AG09319 (cell line): ENCODE results near the gene ANKK1.
A peak's percentile ranks its signal among the peaks of the same experiment; 100 is the strongest.

ENCODE experiments used
- DNase-seq: peaks from one replicate; pipeline ENCODE4 v3.0.0-alpha.2; 2010; ENCODE audit warnings: low read depth; ENCODE audit errors: extremely low read depth
- TF ChIP-seq, protein P1 (sequence below): IDR thresholded peaks from 2 replicates; pipeline ENCODE4 v1.5.1; 2011; ENCODE audit warnings: low read depth, mild to moderate bottlenecking, inconsistent platforms, low read length, moderate library complexity

ANKK1 gene, protein sequence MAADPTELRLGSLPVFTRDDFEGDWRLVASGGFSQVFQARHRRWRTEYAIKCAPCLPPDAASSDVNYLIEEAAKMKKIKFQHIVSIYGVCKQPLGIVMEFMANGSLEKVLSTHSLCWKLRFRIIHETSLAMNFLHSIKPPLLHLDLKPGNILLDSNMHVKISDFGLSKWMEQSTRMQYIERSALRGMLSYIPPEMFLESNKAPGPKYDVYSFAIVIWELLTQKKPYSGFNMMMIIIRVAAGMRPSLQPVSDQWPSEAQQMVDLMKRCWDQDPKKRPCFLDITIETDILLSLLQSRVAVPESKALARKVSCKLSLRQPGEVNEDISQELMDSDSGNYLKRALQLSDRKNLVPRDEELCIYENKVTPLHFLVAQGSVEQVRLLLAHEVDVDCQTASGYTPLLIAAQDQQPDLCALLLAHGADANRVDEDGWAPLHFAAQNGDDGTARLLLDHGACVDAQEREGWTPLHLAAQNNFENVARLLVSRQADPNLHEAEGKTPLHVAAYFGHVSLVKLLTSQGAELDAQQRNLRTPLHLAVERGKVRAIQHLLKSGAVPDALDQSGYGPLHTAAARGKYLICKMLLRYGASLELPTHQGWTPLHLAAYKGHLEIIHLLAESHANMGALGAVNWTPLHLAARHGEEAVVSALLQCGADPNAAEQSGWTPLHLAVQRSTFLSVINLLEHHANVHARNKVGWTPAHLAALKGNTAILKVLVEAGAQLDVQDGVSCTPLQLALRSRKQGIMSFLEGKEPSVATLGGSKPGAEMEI

DNA sequence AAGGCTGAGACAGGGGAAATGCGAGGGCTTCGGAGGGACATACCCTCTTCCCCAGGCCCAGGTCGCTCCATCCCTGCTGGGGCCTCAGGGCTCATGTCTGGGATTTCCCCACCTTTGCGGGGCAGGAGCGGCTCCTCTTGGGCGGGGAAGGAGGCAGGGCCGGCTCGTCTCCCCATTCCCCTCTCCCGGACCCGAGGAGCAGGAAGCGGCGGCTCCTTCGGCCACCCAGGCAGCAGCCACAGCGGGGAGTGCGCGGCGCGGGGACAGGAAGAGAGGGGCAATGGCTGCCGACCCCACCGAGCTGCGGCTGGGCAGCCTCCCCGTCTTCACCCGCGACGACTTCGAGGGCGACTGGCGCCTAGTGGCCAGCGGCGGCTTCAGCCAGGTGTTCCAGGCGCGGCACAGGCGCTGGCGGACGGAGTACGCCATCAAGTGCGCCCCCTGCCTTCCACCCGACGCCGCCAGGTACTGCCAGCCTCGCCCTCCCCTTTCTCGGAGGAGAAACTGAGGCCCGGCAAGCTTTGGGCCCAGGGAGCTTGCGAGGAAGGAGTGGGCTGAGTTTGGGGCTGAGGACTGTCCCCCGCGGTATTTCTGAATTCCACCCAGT lies at the start of gene ANKK1:
Gene ANKK1 (plus strand): TSS at position 175 of the 607 bp plus-strand sequence. CDS start 106 bp downstream, at position 281.
- TF ChIP-seq, protein P1, sequence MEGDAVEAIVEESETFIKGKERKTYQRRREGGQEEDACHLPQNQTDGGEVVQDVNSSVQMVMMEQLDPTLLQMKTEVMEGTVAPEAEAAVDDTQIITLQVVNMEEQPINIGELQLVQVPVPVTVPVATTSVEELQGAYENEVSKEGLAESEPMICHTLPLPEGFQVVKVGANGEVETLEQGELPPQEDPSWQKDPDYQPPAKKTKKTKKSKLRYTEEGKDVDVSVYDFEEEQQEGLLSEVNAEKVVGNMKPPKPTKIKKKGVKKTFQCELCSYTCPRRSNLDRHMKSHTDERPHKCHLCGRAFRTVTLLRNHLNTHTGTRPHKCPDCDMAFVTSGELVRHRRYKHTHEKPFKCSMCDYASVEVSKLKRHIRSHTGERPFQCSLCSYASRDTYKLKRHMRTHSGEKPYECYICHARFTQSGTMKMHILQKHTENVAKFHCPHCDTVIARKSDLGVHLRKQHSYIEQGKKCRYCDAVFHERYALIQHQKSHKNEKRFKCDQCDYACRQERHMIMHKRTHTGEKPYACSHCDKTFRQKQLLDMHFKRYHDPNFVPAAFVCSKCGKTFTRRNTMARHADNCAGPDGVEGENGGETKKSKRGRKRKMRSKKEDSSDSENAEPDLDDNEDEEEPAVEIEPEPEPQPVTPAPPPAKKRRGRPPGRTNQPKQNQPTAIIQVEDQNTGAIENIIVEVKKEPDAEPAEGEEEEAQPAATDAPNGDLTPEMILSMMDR = peak; percentile 0; the same call in 1 of the 2 replicates
- DNase-seq = no peak

DNA sequence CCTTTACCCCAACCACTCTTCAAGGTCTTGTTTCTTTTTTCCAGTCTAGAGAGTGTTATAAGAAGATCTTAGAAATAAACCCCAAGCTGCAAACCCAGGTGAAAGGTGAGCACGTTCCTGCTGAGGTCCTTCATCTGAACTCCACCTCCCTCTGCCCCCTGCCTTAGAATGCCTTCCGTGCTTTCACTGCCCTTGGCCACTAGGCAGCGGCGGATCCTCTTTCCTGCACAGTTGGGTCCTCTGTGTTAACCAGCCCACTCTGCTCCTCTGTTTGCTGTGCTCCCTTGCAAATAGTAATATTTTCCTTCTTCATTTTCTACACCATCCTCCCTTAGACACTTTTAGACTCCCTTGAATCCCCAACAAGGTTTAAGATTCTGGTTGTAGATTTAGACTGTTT lies 48.8 kb upstream of the ANKK1 start:
- TF ChIP-seq, protein P1 = no peak
- DNase-seq = no peak

DNA sequence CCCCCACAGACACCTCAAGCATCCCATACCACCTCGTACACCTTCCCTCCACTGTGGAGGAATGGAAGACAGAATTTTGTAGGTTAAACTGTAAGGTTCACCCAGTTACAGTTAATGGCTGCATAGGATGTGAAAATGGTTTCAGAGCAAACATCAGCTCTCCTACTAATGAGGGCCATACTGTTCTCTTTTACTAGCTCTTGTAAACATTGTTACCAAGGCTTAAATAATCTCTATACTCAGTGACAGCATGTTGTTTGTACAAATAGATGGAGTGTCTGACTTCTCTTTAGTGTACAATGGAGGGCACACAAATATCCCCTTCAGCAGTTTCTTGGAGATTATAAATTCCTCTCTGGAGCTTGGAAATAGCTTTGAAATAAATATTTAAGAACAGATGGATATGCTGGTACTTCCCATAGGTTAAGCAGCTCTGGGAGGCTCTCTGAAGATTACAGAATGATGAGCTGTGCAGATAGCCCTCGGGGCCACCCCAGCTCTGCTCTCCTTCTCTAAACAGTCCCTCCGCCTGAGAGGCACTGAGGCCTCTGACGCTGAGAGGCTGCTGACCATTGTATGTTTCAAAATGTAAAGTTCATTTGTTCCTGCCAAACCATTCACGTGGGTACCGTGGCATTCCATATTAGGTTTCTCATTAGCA lies 47.5 kb upstream of the ANKK1 start:
- DNase-seq = no peak
- TF ChIP-seq, protein P1 = no peak

DNA sequence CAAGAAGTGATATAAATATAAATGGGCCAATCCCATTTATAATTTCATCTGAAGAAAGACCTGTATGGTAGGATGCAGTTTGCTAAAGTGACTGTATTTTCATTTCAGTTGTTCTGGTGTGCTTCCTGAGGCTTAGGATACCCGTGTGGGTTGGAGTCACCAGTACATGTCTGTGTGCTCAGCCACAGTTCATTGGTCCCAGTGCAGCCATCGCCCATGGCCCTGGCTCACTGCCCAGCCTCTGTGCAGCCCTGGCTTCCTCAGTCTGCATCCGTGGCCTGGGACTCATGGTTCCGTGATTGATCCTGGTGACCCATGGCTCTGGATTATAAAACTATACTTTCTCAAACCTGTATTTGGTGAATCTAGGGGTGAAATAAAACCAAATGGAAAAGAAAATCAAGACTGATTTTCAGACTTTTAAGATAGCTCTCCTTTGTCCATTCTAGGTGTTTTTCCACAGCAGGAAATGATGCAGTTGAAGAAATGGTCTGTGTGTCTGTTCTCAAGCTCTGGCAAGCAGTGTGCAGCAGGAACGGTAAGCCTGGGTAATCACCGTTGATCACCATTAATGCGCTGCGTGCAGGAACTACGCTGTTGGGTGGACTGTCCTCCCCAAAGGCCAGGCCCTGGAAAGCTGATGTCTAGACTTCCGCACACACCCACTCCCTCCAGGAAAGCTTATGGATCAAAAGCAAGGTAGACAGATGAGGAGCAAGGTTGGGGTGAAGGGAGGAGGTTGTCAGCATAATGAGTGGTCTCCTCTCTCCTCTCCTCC lies 46.0 kb upstream of the ANKK1 start:
- TF ChIP-seq, protein P1 = no peak

DNA sequence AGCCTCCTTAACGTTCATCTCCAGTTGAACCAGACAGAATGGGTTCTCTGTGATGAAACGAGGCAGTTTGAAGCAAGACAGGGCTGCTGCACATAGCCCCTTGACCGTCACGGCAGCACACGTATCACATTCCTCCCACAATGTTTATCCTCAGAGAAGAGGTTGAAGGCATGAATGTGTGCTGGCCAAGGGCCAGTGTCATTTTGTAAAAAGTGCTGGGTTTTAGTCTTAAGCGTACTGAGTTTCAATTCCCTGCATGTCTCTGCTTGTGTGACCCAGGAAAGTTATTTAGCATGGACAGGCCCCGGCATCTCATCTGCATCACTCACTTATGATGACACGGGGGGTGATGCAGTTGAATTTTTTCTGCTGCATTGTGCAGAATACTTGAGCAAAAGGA lies 41.6 kb upstream of the ANKK1 start:
- TF ChIP-seq, protein P1 = no peak
- DNase-seq = no peak

More for the DNA sequence above, 46.0 kb upstream of the ANKK1 start:
- DNase-seq = no peak

DNA sequence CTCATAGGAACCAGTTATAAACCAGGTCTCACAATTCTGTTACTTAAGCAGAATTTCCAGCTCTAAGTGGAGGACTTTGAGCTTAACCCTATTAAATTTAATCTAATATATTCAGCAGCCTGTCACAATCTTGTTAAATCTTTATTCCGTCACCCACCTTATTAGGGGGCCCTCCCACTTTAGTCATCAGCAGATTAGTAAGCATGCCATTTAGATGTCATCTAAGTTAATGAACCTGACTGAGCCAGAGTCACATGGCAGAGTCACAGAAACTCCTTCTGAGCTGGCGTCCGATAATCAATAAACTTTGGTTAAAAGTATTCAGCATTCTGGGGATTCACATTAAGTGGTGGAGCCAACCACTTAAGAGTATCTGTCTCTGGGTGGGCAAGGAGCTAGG lies 38.1 kb upstream of the ANKK1 start:
- no peak for DNase-seq
- TF ChIP-seq, protein P1 = no peak
